A673 (cell line): ENCODE data around the gene ORC4. TPM values are rescaled to one million over a fixed set of nuclear protein-coding genes. Genes with fewer than 3 reads are reported as not detected.

Experiments used
- BruUV-seq: library from RNA; stranded (reverse); fragments of 400-500 nt; replicated peaks from 2 replicates; lab custom pipeline; 2021; lab: Mats Ljungman, UMichigan
- CTCF ChIA-PET: fragments of 300-600 bp; sonication (Branson Sonifier 250); formaldehyde crosslinking; loops from one replicate; lab custom pipeline; 2022; ENCODE audit warnings: antibody characterized with exemption; lab: Charles Lee
- POLR2A ChIA-PET: fragments of 300-600 bp; sonication (Branson Sonifier 250); formaldehyde crosslinking; loops from one replicate; lab custom pipeline; 2022; ENCODE audit warnings: antibody characterized with exemption; ENCODE audit not compliant: low non-redundant PET; lab: Charles Lee
- DNase-seq: peaks from one replicate; pipeline ENCODE4 v3.0.0-alpha.2; 2015; ENCODE audit warnings: low spot score
- H3K27ac ChIP-seq: fragments of 200-600 bp; sonication (generic); 2 replicates; pipeline ENCODE4 v1.5.1; 2016; ENCODE audit warnings: mixed run types, low read depth, mild to moderate bottlenecking, mixed read lengths, antibody characterized with exemption, low read length; ENCODE audit not compliant: poor library complexity, severe bottlenecking
- H3K27me3 ChIP-seq: fragments of 200-600 bp; sonication (generic); replicated peaks from 2 replicates; pipeline ENCODE4 v1.6.1; 2017; ENCODE audit warnings: mixed run types, low read depth, mild to moderate bottlenecking, mixed read lengths, antibody characterized with exemption, low read length; ENCODE audit not compliant: insufficient read depth, poor library complexity
- H3K36me3 ChIP-seq: fragments of 200-600 bp; sonication (generic); 2 replicates; pipeline ENCODE4 v1.6.1; 2016; ENCODE audit warnings: mixed run types, mild to moderate bottlenecking, mixed read lengths, antibody characterized with exemption, low read length; ENCODE audit not compliant: insufficient read depth, poor library complexity, severe bottlenecking
- H3K4me1 ChIP-seq: fragments of 200-600 bp; sonication (generic); 2 replicates; pipeline ENCODE4 v1.6.1; 2017; ENCODE audit warnings: mixed run types, mild to moderate bottlenecking, mixed read lengths, antibody characterized with exemption, low read length; ENCODE audit not compliant: insufficient read depth, poor library complexity, severe bottlenecking
- H3K4me3 ChIP-seq: fragments of 200-600 bp; sonication (generic); 2 replicates; pipeline ENCODE4 v1.5.1; 2016; ENCODE audit warnings: low read depth, mixed run types, mild to moderate bottlenecking, mixed read lengths, low read length; ENCODE audit not compliant: poor library complexity, severe bottlenecking
- H3K9me3 ChIP-seq: fragments of 200-600 bp; sonication (generic); 2 replicates; pipeline ENCODE4 v1.6.1; 2016; ENCODE audit warnings: mixed run types, low read depth, mild to moderate bottlenecking, mixed read lengths, antibody characterized with exemption, low read length; ENCODE audit not compliant: poor library complexity, severe bottlenecking
- EZH2 ChIP-seq: fragments of 200-600 bp; sonication (generic); IDR thresholded peaks from 2 replicates; pipeline ENCODE4 v1.6.1; 2017; ENCODE audit warnings: borderline replicate concordance, low read depth, mild to moderate bottlenecking, mixed read lengths, antibody characterized with exemption, low read length; ENCODE audit not compliant: poor library complexity, severe bottlenecking
- intact Hi-C: fragments of 100-400 bp; cut with micrococcal nuclease; formaldehyde crosslinking; loops from one replicate; pipeline ENCODE4 v1.10.0; 2022; ENCODE audit not compliant: unreplicated experiment
- total RNA-seq: library from RNA; stranded (reverse); gene quantifications from 2 replicates; pipeline ENCODE4 v1.2.3, GENCODE V29; 2021
- TF ChIP-seq, protein P1 (sequence below): fragments of 300-800, 200-600 bp; sonication (generic); conservative IDR thresholded peaks from 2 replicates; pipeline ENCODE4 v1.5.1; 2017; ENCODE audit warnings: low read depth, mild to moderate bottlenecking, antibody characterized with exemption, low read length, moderate library complexity, mixed read lengths

The ORC4 gene
- total RNA-seq, 1 experiment from 2014 or later, result 63.5 TPM

- ChIA-PET POLR2A (no interaction called here), CTCF (no interaction called here)
- no peak for DNase-seq
- BruUV-seq, result no TSS peak
- no peaks in the 10 kb centered on the region for H3K27me3 ChIP-seq
- no peak overlapping the region for H3K4me3 ChIP-seq
- intact Hi-C loops, result no loop called here
- TF ChIP-seq, protein P1, sequence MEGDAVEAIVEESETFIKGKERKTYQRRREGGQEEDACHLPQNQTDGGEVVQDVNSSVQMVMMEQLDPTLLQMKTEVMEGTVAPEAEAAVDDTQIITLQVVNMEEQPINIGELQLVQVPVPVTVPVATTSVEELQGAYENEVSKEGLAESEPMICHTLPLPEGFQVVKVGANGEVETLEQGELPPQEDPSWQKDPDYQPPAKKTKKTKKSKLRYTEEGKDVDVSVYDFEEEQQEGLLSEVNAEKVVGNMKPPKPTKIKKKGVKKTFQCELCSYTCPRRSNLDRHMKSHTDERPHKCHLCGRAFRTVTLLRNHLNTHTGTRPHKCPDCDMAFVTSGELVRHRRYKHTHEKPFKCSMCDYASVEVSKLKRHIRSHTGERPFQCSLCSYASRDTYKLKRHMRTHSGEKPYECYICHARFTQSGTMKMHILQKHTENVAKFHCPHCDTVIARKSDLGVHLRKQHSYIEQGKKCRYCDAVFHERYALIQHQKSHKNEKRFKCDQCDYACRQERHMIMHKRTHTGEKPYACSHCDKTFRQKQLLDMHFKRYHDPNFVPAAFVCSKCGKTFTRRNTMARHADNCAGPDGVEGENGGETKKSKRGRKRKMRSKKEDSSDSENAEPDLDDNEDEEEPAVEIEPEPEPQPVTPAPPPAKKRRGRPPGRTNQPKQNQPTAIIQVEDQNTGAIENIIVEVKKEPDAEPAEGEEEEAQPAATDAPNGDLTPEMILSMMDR, result no peak
- no peaks in the 10 kb centered on the region for H3K9me3 ChIP-seq
- peaks cover 4% of the 10 kb centered on the region for H3K36me3 ChIP-seq
- H3K4me1 ChIP-seq, result peaks cover 36% of the 10 kb centered on the region
- H3K27ac ChIP-seq, result no peak overlapping the region
These were observed 95.9 kb downstream of the ORC4 start for GRCh38 chr2:147924647-147925046.

- no TSS peak for BruUV-seq
- H3K27me3 ChIP-seq, result no peaks in the 10 kb centered on the region
- intact Hi-C loops, result no loop called here
- no peak for DNase-seq
- H3K4me3 ChIP-seq, result no peak overlapping the region
- POLR2A ChIA-PET, result no interaction called here
- CTCF ChIA-PET, result no interaction called here
- H3K36me3 ChIP-seq, result peaks cover 4% of the 10 kb centered on the region
- TF ChIP-seq EZH2, result no peak
- TF ChIP-seq, protein P1, result no peak
- no peaks in the 10 kb centered on the region for H3K9me3 ChIP-seq
- no peak overlapping the region for H3K27ac ChIP-seq
- H3K4me1 ChIP-seq, result peaks cover 36% of the 10 kb centered on the region
These were observed 96.7 kb downstream of the ORC4 start for GRCh38 chr2:147923846-147924245.

GRCh38 chr2:147917161-147917560 is 103.4 kb downstream of the ORC4 start:
- H3K9me3 ChIP-seq, result no peaks in the 10 kb centered on the region
- no peak overlapping the region for H3K4me3 ChIP-seq
- intact Hi-C loops, result no loop called here
- H3K27me3 ChIP-seq, result no peaks in the 10 kb centered on the region
- H3K27ac ChIP-seq, result no peak overlapping the region
- no peak for DNase-seq
- TF ChIP-seq, protein P1, result no peak
- no peak for TF ChIP-seq EZH2
- ChIA-PET CTCF (no interaction called here), POLR2A (no interaction called here)
- H3K4me1 ChIP-seq, result peaks cover 17% of the 10 kb centered on the region
- peaks cover 5% of the 10 kb centered on the region for H3K36me3 ChIP-seq
- BruUV-seq, result no TSS peak
